ENCODE results near the gene TMEM190.

Gene TMEM190

GRCh38 chr19:55424518-55424917, 47.9 kb downstream of the TMEM190 start:
- no peak for DNase-seq

DNA sequence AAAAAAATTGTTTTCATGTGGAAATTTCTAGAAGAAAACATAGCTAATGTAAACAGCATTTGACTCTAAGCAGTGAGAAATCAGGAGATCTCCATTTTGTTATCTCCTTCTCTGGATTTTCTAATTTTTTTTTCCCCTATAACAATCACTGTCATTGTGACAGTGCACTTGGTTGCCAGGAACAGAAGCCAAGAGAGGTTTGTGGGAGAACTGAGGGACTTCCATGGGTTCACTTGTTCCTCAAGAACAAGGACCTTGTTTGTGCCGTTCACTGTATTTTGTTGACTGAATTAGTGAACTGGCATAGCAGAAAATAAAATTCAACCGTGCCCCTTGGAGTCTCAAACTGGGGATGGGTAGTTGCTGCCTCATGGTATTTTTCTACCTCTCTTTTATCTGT, 49.4 kb downstream of the TMEM190 start:
- DNase-seq, result no peak
